Kidney (tissue), 14 donors: Measurements from ENCODE around the gene NUP210. TPM values are rescaled to one million over a fixed set of nuclear protein-coding genes. Genes with fewer than 3 reads are reported as not detected.

Experiments
- DNase-seq, 5 donors: peaks; one replicate each; pipeline ENCODE4 v3.0.0-alpha.2; 2013 to 2020
- FAIRE-seq: peaks from 2 replicates; lab custom pipeline; 2012; peaks lifted over from hg19 to GRCh38; lab: Jason Lieb, UNC
- H3K27ac ChIP-seq, 2 donors: one replicate each; pipeline ENCODE4 v1.7.0; 2013; ENCODE audit warnings: low read depth in 2 of 2, low read length in 2 of 2, inconsistent platforms in 1 of 2
- H3K27me3 ChIP-seq: one replicate; pipeline ENCODE4 v1.7.1; 2013; ENCODE audit warnings: low read length, inconsistent platforms; ENCODE audit not compliant: control insufficient read depth, insufficient read depth
- H3K36me3 ChIP-seq, 3 donors: one replicate each; pipeline versions ENCODE4 v1.7.0 to v1.7.1; 2013; ENCODE audit warnings: low read length in 3 of 3, control low read depth in 1 of 3, inconsistent platforms in 1 of 3; ENCODE audit not compliant: insufficient read depth in 3 of 3, control insufficient read depth in 2 of 3
- H3K4me1 ChIP-seq, 3 donors: one replicate each; pipeline versions ENCODE4 v1.7.0 to v1.7.1; 2013; ENCODE audit warnings: low read length in 3 of 3, inconsistent platforms in 1 of 3, low read depth in 1 of 3; ENCODE audit not compliant: control insufficient read depth in 2 of 3, insufficient read depth in 2 of 3
- H3K4me3 ChIP-seq, 3 donors: one replicate each; pipeline versions ENCODE4 v1.7.0 to v1.8.1; 2013; ENCODE audit warnings: low read length in 3 of 3, control low read depth in 1 of 3, inconsistent platforms in 1 of 3
- H3K9ac ChIP-seq, 3 donors: one replicate each; pipeline versions ENCODE4 v1.7.0 to v1.7.1; 2013; ENCODE audit warnings: low read length in 3 of 3, control low read depth in 1 of 3, inconsistent platforms in 1 of 3
- H3K9me3 ChIP-seq, 3 donors: one replicate each; pipeline versions ENCODE4 v1.7.0 to v1.7.1; 2013; ENCODE audit warnings: low read length in 3 of 3, control low read depth in 1 of 3, inconsistent platforms in 1 of 3; ENCODE audit not compliant: control insufficient read depth in 2 of 3, insufficient read depth in 1 of 3
- intact Hi-C: fragments of 100-400 bp; cut with DNase I; formaldehyde crosslinking; loops from one replicate; pipeline ENCODE4 v1.11.1; 2022
- polyA plus RNA-seq: library from polyadenylated mRNA; stranded (reverse); fragments of 350-450 nt; fragmentation: Illumina TruSeq; extraction: RNeasy Lipid Tissue Mini Kit (QIAGEN cat#74804); gene quantifications from one replicate; pipeline ENCODE4 v1.2.3, GENCODE V29; 2014; ENCODE audit warnings: low read depth, low replicate concordance; ENCODE audit not compliant: insufficient read depth
- total RNA-seq: library from RNA; stranded (reverse); fragmentation: NEBNext Ultra II Directional; extraction: Animal tissue kit (Norgen Biotek cat#: 25700); gene quantifications from one replicate; pipeline ENCODE4 v1.2.1, GENCODE V29; 2021
- TF ChIP-seq, protein P1 (sequence below): IDR thresholded peaks from 3 replicates; pipeline ENCODE4 v1.5.1; 2012; ENCODE audit warnings: mild to moderate bottlenecking, moderate library complexity, borderline replicate concordance; ENCODE audit not compliant: insufficient read depth; ENCODE audit errors: extremely low read depth
- donor health status: control.
- donor health status: control.
- donor health status: control.
- donor health status: control.
- donor health status: control.
- donor health status: DM: yes; HTN: yes; CAD: no.
- donor health status: Normal renal cell carcinoma (clear cell type).

The NUP210 gene
- total and polyA plus RNA-seq, 2 donors from 2014 or later: 5.6 to 22.9 TPM

DNA sequence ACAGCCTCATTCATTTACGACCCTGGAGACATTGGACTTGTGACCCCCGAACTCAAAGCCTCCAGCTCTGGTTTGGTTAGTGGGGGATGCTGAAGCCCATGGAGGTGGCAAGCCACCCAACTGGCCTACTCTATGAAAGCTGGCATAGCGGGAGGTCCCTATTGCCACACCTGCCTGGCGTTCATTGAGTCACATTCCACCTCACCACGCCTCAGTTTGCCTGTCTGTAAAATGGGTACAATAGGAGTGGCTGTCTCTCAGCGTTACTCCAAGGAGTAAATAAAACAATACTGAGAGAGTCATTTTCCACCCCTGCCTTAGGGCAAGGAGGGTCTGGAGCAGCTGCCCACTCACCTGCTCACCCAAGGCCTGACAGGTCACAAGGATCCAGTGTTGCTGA lies 60.2 kb downstream of the NUP210 start:
- FAIRE-seq: no peak

DNA sequence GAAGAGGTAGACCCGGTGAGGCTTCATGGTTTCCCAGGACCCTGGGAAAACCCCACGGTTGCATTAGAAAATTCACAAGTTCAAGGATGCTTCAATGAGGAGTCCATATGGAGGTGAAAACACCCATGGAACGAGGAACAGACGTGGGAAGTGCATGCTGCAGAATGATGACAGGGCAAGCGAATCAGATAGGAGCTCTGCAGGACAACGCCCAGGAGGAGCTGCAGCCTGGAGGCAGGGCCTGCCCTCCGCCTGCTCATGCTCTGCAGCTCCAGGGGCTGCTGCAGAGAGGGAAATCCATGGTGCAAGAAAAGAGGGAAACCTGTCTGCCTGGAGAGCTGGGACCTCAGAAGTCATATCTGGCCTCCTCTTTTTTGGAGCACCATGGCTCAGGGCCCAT lies 61.5 kb downstream of the NUP210 start:
- H3K4me3 ChIP-seq: no peak overlapping the region
- H3K27ac ChIP-seq: no peak overlapping the region
- peaks cover 2 to 42% (median 28%) of the 10 kb centered on the region in 3 donors for H3K36me3 ChIP-seq
- TF ChIP-seq, protein P1, sequence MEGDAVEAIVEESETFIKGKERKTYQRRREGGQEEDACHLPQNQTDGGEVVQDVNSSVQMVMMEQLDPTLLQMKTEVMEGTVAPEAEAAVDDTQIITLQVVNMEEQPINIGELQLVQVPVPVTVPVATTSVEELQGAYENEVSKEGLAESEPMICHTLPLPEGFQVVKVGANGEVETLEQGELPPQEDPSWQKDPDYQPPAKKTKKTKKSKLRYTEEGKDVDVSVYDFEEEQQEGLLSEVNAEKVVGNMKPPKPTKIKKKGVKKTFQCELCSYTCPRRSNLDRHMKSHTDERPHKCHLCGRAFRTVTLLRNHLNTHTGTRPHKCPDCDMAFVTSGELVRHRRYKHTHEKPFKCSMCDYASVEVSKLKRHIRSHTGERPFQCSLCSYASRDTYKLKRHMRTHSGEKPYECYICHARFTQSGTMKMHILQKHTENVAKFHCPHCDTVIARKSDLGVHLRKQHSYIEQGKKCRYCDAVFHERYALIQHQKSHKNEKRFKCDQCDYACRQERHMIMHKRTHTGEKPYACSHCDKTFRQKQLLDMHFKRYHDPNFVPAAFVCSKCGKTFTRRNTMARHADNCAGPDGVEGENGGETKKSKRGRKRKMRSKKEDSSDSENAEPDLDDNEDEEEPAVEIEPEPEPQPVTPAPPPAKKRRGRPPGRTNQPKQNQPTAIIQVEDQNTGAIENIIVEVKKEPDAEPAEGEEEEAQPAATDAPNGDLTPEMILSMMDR: no peak
- FAIRE-seq (no peak), DNase-seq (no peak)
- H3K9me3 ChIP-seq: no peaks in the 10 kb centered on the region
- no peaks in the 10 kb centered on the region for H3K4me1 ChIP-seq
- H3K27me3 ChIP-seq: no peaks in the 10 kb centered on the region
- H3K9ac ChIP-seq: no peak overlapping the region
- intact Hi-C loops: no loop called here

More for the DNA sequence above, 60.2 kb downstream of the NUP210 start:
- H3K27ac ChIP-seq: no peak overlapping the region
- TF ChIP-seq, protein P1: no peak
- no peak overlapping the region for H3K4me3 ChIP-seq
- H3K27me3 ChIP-seq: no peaks in the 10 kb centered on the region
- H3K36me3 ChIP-seq: peaks cover 2 to 42% (median 26%) of the 10 kb centered on the region in 3 donors
- no peak for DNase-seq
- H3K9me3 ChIP-seq: no peaks in the 10 kb centered on the region
- no peak overlapping the region for H3K9ac ChIP-seq
- intact Hi-C loops: no loop called here
- H3K4me1 ChIP-seq: no peaks in the 10 kb centered on the region

DNA sequence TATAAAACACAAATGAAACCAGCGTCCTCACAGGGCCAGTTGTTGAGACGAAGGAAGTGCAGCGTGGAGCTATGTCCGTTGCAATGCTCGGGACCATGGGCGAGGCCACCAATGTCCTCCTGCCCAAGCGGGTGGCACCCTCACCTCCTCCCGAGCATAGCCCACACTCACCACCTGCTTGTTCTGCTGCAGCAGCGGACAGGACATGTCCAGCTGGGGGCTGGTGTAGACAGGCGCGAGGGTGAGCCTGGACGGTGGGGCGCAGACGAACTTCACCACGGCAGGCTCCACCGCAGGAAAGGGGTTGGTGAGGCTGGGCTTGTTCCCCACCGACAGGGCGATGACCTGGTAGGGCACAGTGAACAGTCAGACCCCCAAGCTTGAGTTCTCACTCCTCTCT lies 62.1 kb downstream of the NUP210 start:
- DNase-seq (no peak), FAIRE-seq (no peak)
- intact Hi-C loops: no loop called here
- Histone ChIP-seq H3K4me3 (no peak overlapping the region), H3K27ac (no peak overlapping the region), H3K9ac (no peak overlapping the region), H3K9me3 (no peaks in the 10 kb centered on the region), H3K36me3 (peaks cover 2 to 38% (median 31%) of the 10 kb centered on the region in 3 donors), H3K4me1 (no peaks in the 10 kb centered on the region), H3K27me3 (no peaks in the 10 kb centered on the region)
- TF ChIP-seq, protein P1: no peak

DNA sequence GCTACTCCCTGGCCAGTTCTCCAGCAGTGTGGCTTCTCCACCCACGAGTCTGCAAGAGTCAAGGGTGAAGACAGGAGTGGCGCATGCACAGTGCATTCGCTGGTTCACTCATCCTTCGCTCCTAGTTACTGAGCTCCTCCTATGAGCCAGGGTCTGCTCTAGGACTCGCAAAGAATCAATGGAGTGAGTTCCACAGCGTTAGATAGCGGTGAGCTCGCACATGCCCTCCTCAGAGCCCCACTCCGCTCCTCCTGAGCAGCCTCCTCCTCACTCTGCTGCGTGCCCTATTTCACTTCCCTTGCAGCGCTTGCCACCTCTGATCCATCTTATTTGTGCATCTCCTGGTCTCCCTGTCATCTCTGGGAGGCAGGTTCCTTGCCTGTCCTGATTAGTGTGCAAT lies 63.0 kb downstream of the NUP210 start:
- H3K27me3 ChIP-seq: no peaks in the 10 kb centered on the region
- H3K4me1 ChIP-seq: no peaks in the 10 kb centered on the region
- FAIRE-seq (no peak), DNase-seq (no peak)
- no peak overlapping the region for H3K4me3 ChIP-seq
- H3K9me3 ChIP-seq: no peaks in the 10 kb centered on the region
- no peak overlapping the region for H3K9ac ChIP-seq
- TF ChIP-seq, protein P1: no peak
- intact Hi-C loops: no loop called here
- H3K27ac ChIP-seq: no peak overlapping the region
- peaks cover 2 to 36% (median 32%) of the 10 kb centered on the region in 3 donors for H3K36me3 ChIP-seq
